Smooth muscle cell (in vitro differentiated cells): Measurements from ENCODE around the gene SEC16B. TPM values are rescaled to one million over a fixed set of nuclear protein-coding genes. Genes with fewer than 3 reads are reported as not detected.

Experiments
- DNase-seq: peaks from one replicate; lab custom pipeline; 2025; ENCODE audit not compliant: unreplicated experiment; lab: John Stamatoyannopoulos, UW
- H2AFZ ChIP-seq: fragments of 200-600 bp; sonication (generic); 2 replicates; pipeline ENCODE4 v1.6.0; 2016; ENCODE audit warnings: antibody characterized with exemption, low read depth, mild to moderate bottlenecking
- H3F3A ChIP-seq: fragments of 200-600 bp; sonication (generic); 2 replicates; pipeline ENCODE4 v1.6.0; 2017; ENCODE audit warnings: antibody characterized with exemption, low read depth
- H3K27ac ChIP-seq: fragments of 200-600 bp; sonication (generic); 2 replicates; pipeline ENCODE4 v1.5.1; 2016; ENCODE audit warnings: low read depth, mild to moderate bottlenecking
- H3K27me3 ChIP-seq: fragments of 200-600 bp; sonication (generic); 2 replicates; pipeline ENCODE4 v1.6.1; 2016; ENCODE audit warnings: low read depth, mild to moderate bottlenecking
- H3K36me3 ChIP-seq: fragments of 200-600 bp; sonication (generic); 2 replicates; pipeline ENCODE4 v1.5.1; 2016; ENCODE audit warnings: low read depth
- H3K4me1 ChIP-seq: fragments of 200-600 bp; sonication (generic); 2 replicates; pipeline ENCODE4 v1.5.1; 2016; ENCODE audit warnings: low read depth
- H3K4me2 ChIP-seq: fragments of 200-600 bp; sonication (generic); 2 replicates; pipeline ENCODE4 v1.6.0; 2016; ENCODE audit warnings: mild to moderate bottlenecking
- H3K4me3 ChIP-seq: fragments of 200-600 bp; sonication (generic); 2 replicates; pipeline ENCODE4 v1.5.1; 2016; ENCODE audit warnings: mild to moderate bottlenecking
- H3K79me2 ChIP-seq: fragments of 200-600 bp; sonication (generic); 2 replicates; pipeline ENCODE4 v1.6.0; 2016; ENCODE audit warnings: low read depth, mild to moderate bottlenecking
- H3K9ac ChIP-seq: fragments of 200-600 bp; sonication (generic); 2 replicates; pipeline ENCODE4 v1.6.0; 2016; ENCODE audit warnings: low read depth
- H3K9me3 ChIP-seq: fragments of 200-600 bp; sonication (generic); replicated peaks from 2 replicates; pipeline ENCODE4 v1.5.1; 2016; ENCODE audit warnings: low read depth
- H4K20me1 ChIP-seq: fragments of 200-600 bp; sonication (generic); 2 replicates; pipeline ENCODE4 v1.6.0; 2016; ENCODE audit warnings: low read depth
- CTCF ChIP-seq: fragments of 200-600 bp; sonication (generic); IDR thresholded peaks from 2 replicates; pipeline ENCODE4 v1.5.1; 2017; ENCODE audit warnings: borderline replicate concordance, mild to moderate bottlenecking, antibody characterized with exemption; ENCODE audit not compliant: insufficient read depth, poor library complexity, severe bottlenecking
- WGBS: methylation state at CpG from one replicate; pipeline ENCODE4 v1.1.7; 2016; ENCODE audit warnings: low lambda C conversion rate; 5-methylcytosine and 5-hydroxymethylcytosine counted together
- polyA plus RNA-seq: library from polyadenylated mRNA; unstranded; fragments of >200 nt; fragmentation: Nextera tagmentation; extraction: Ambion mirVana; gene quantifications from 2 replicates; pipeline ENCODE4 v1.2.1, GENCODE V29; 2016
- total RNA-seq: library from RNA; depleted of rRNA; stranded (reverse); fragments of >200 nt; gene quantifications from 2 replicates; pipeline ENCODE4 v1.2.3, GENCODE V29; 2014

Gene SEC16B
- total and polyA plus RNA-seq, 2 experiments from 2014 or later = 2.9 to 4.3 TPM

- H3K4me1 ChIP-seq = no peaks in the 10 kb centered on the region
- H3K4me3 ChIP-seq = no peak overlapping the region
- no peaks in the 10 kb centered on the region for H4K20me1 ChIP-seq
- H3K36me3 ChIP-seq = no peaks in the 10 kb centered on the region
- no peak for DNase-seq
- H2AFZ ChIP-seq = no peak overlapping the region
- no peaks in the 10 kb centered on the region for H3K79me2 ChIP-seq
- no peaks in the 10 kb centered on the region for H3K27me3 ChIP-seq
- no peak for TF ChIP-seq CTCF
- no peak overlapping the region for H3K9ac ChIP-seq
- no peak overlapping the region for H3K4me2 ChIP-seq
- no peaks in the 10 kb centered on the region for H3K9me3 ChIP-seq
- no peak overlapping the region for H3K27ac ChIP-seq
- no peaks in the 10 kb centered on the region for H3F3A ChIP-seq
- 95% methylated on average over 2 of the region's 2 CpGs for WGBS
Observed at GRCh38 chr1:178017517-178017916, 47.7 kb upstream of the SEC16B start.

- Histone ChIP-seq H3K27me3 (no peaks in the 10 kb centered on the region), H3K9ac (no peak overlapping the region), H3K4me2 (no peak overlapping the region), H2AFZ (no peak overlapping the region), H3K4me3 (no peak overlapping the region), H3K9me3 (no peaks in the 10 kb centered on the region), H4K20me1 (no peaks in the 10 kb centered on the region), H3K4me1 (no peaks in the 10 kb centered on the region), H3F3A (no peaks in the 10 kb centered on the region), H3K27ac (no peak overlapping the region), H3K79me2 (no peaks in the 10 kb centered on the region), H3K36me3 (no peaks in the 10 kb centered on the region)
- no peak for TF ChIP-seq CTCF
- 88% methylated on average over 2 of the region's 2 CpGs for WGBS
- no peak for DNase-seq
Observed at GRCh38 chr1:178011864-178012503, 42.1 kb upstream of the SEC16B start.

- Histone ChIP-seq H3K4me1 (no peaks in the 10 kb centered on the region), H3K4me2 (no peak overlapping the region), H3K79me2 (no peaks in the 10 kb centered on the region), H4K20me1 (no peaks in the 10 kb centered on the region), H3F3A (no peaks in the 10 kb centered on the region), H3K9ac (no peak overlapping the region), H3K36me3 (no peaks in the 10 kb centered on the region), H2AFZ (no peak overlapping the region), H3K27me3 (no peaks in the 10 kb centered on the region), H3K9me3 (no peaks in the 10 kb centered on the region), H3K27ac (no peak overlapping the region), H3K4me3 (no peak overlapping the region)
- TF ChIP-seq CTCF = no peak
- DNase-seq = no peak
- 49% methylated on average over 3 of the region's 3 CpGs for WGBS
Observed at GRCh38 chr1:178011465-178011828, 41.6 kb upstream of the SEC16B start.
